Measurements from ENCODE around the gene PPP1R16B.

PPP1R16B gene

DNA sequence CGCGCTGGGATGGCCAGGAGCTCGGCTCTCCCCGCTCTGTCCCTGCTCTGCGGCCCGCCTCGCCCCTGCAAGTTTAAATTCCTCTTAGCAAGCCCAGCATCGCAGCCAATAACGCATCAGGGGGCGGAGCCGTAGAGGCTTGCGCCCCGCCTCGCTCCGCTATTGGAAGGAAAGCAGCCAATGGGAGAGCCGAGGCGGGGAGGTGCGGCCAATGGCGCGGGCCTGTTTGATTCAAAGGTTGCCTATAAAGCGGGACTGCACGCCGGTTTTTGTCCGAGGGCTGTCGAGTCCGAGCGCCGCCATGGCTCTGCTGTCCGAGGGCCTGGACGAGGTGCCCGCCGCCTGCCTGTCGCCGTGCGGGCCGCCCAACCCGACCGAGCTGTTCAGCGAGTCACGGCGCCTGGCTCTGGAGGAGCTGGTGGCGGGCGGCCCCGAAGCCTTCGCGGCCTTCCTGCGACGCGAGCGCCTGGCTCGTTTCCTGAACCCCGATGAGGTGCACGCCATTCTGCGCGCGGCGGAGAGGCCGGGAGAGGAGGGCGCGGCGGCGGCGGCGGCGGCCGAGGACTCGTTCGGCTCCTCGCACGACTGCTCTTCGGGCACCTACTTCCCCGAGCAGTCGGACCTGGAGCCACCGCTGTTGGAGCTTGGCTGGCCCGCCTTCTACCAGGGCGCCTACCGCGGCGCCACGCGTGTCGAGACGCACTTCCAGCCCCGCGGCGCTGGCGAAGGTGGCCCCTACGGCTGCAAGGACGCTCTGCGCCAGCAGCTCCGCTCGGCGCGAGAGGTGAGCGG, 120.8 kb downstream of the PPP1R16B start, which contains the start of gene FAM83D:
Gene FAM83D (plus strand): TSS at position 276 of the 792 bp plus-strand sequence. CDS start 26 bp downstream, at position 302.
- Histone ChIP-seq H3K79me2 (ENCODE audit: insufficient read depth, low read length) (peaks cover 48% of the 10 kb centered on the region), H3K4me3 (ENCODE audit: low read depth, low read length, poor library complexity, severe bottlenecking) (peak within 1 kb of the TSS; percentile 97), H3K27ac (ENCODE audit: low read depth, low read length, poor library complexity, severe bottlenecking) (peak within 1 kb of the TSS; percentile 68), H3K4me2 (ENCODE audit: low read length) (peak within 1 kb of the TSS; percentile 86), H3K9ac (ENCODE audit: low read length) (peak within 1 kb of the TSS; percentile 96), H2AFZ (ENCODE audit: low read length) (no peak within 1 kb of the TSS), H3K9me2 (ENCODE audit: low read depth, low read length) (no peaks in the 10 kb centered on the region), H3K27me3 (ENCODE audit: insufficient read depth, low read length) (no peaks in the 10 kb centered on the region), H3K9me3 (ENCODE audit: low read length) (no peaks in the 10 kb centered on the region), H3K4me1 (ENCODE audit: insufficient read depth, low read length, severe bottlenecking) (peaks cover 37% of the 10 kb centered on the region), H4K20me1 (ENCODE audit: insufficient read depth, low read length) (no peaks in the 10 kb centered on the region), H3F3A (ENCODE audit: insufficient read depth, low read length) (no peaks in the 10 kb centered on the region), H3K36me3 (ENCODE audit: insufficient read depth, low read length) (peaks cover 23% of the 10 kb centered on the region; the same call in 1 of the 2 replicates)
- no peak for TF ChIP-seq EZH2 (IDR thresholded peaks at IDR 0.05; ENCODE audit: borderline replicate concordance, low read length)
- TF ChIP-seq, protein P1, sequence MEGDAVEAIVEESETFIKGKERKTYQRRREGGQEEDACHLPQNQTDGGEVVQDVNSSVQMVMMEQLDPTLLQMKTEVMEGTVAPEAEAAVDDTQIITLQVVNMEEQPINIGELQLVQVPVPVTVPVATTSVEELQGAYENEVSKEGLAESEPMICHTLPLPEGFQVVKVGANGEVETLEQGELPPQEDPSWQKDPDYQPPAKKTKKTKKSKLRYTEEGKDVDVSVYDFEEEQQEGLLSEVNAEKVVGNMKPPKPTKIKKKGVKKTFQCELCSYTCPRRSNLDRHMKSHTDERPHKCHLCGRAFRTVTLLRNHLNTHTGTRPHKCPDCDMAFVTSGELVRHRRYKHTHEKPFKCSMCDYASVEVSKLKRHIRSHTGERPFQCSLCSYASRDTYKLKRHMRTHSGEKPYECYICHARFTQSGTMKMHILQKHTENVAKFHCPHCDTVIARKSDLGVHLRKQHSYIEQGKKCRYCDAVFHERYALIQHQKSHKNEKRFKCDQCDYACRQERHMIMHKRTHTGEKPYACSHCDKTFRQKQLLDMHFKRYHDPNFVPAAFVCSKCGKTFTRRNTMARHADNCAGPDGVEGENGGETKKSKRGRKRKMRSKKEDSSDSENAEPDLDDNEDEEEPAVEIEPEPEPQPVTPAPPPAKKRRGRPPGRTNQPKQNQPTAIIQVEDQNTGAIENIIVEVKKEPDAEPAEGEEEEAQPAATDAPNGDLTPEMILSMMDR (IDR thresholded peaks at IDR 0.05; ENCODE audit: low read length) = no peak

DNA sequence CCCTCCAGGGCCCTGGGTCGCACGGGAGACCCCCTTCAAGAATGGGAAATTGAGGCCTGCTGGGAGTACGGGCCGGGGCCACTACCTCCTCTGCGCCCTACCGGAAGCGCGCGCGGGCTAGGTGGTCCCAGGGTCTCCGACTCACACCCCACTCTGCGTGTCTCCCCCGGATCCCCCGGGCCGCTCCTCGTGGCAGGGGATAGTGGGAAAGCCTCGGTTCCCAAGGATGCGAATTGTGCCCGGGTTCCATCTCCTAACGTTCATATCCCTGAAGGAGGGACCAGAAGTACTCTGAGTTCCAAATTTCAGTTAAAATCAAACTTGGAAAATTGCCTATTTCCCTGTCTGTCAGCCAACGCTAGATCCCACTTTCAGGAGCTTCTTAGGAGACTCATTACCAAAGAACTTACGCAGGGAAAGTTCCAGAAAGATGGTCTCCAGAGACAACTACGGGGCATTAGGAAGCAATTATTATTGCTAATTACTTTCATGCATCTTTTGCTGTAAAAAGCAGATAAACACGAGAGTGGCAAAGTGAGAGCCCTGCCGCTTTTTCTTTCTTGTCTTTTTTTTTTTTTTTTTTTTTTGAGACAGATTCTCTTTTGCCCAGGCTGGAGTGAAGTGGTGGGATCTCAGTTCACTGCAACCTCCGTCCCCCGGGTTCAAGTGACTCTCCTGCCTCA, 121.6 kb downstream of the PPP1R16B start:
- Histone ChIP-seq H3F3A (ENCODE audit: insufficient read depth, low read length) (no peaks in the 10 kb centered on the region), H4K20me1 (ENCODE audit: insufficient read depth, low read length) (no peaks in the 10 kb centered on the region), H3K9me2 (ENCODE audit: low read depth, low read length) (no peaks in the 10 kb centered on the region), H3K4me1 (ENCODE audit: insufficient read depth, low read length, severe bottlenecking) (peaks cover 44% of the 10 kb centered on the region), H3K4me2 (ENCODE audit: low read length) (peak overlapping the region; percentile 86), H3K36me3 (ENCODE audit: insufficient read depth, low read length) (peaks cover 21% of the 10 kb centered on the region; the same call in 1 of the 2 replicates), H3K27me3 (ENCODE audit: insufficient read depth, low read length) (no peaks in the 10 kb centered on the region), H3K79me2 (ENCODE audit: insufficient read depth, low read length) (peaks cover 56% of the 10 kb centered on the region), H3K27ac (ENCODE audit: low read depth, low read length, poor library complexity, severe bottlenecking) (peak overlapping the region; percentile 68), H3K9me3 (ENCODE audit: low read length) (no peaks in the 10 kb centered on the region), H3K9ac (ENCODE audit: low read length) (peak overlapping the region; percentile 96), H3K4me3 (ENCODE audit: low read depth, low read length, poor library complexity, severe bottlenecking) (peak overlapping the region; percentile 97), H2AFZ (ENCODE audit: low read length) (no peak overlapping the region)
- TF ChIP-seq EZH2 (IDR thresholded peaks at IDR 0.05; ENCODE audit: borderline replicate concordance, low read length) = no peak
- TF ChIP-seq, protein P1 (IDR thresholded peaks at IDR 0.05; ENCODE audit: low read length) = no peak

DNA sequence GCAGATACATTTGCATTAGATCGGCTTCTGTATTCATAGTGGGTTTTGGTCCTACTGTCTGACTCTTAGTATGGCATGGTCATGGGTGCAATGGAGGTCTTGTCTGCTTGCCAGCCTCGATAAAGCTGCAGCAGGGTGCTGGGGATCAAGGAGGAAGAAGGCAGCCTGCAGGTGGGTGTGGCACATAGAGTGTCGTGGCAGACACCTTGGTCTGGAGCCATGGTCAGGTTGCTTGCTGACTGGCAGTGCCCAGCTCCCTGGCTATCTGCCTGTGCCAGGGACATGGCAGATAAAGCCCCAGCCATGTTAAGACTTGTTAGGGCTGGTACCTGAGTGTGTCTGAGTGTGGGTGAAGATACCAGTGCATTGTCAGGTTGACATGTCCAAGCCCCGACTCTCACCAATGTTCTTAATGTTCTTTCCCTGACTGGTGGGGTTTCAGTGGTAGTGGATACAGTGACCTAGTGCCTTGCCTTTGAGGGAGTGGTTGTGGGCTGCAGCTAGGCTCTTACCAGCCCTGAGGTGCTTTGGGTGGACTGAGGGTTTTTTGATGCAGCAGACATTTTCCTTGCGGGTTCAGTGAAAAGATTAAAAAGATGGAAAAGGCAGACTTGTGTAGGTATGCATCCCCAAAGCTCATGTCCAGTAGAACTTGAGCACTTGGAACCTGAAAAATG, 122.5 kb downstream of the PPP1R16B start:
- TF ChIP-seq, protein P1 (IDR thresholded peaks at IDR 0.05; ENCODE audit: low read length) = no peak
- TF ChIP-seq EZH2 (IDR thresholded peaks at IDR 0.05; ENCODE audit: borderline replicate concordance, low read length) = no peak
- H3K9ac ChIP-seq (ENCODE audit: low read length) = peak overlapping the region; percentile 96

More for the DNA sequence above, 122.5 kb downstream of the PPP1R16B start:
- Histone ChIP-seq H3K4me1 (ENCODE audit: insufficient read depth, low read length, severe bottlenecking) (peaks cover 54% of the 10 kb centered on the region), H4K20me1 (ENCODE audit: insufficient read depth, low read length) (no peaks in the 10 kb centered on the region), H3K27me3 (ENCODE audit: insufficient read depth, low read length) (no peaks in the 10 kb centered on the region), H2AFZ (ENCODE audit: low read length) (no peak overlapping the region), H3K4me3 (ENCODE audit: low read depth, low read length, poor library complexity, severe bottlenecking) (peak overlapping the region; percentile 97), H3K27ac (ENCODE audit: low read depth, low read length, poor library complexity, severe bottlenecking) (no peak overlapping the region), H3K79me2 (ENCODE audit: insufficient read depth, low read length) (peaks cover 65% of the 10 kb centered on the region), H3K36me3 (ENCODE audit: insufficient read depth, low read length) (peaks cover 21% of the 10 kb centered on the region; the same call in 1 of the 2 replicates), H3K9me3 (ENCODE audit: low read length) (no peaks in the 10 kb centered on the region), H3K4me2 (ENCODE audit: low read length) (peak overlapping the region; percentile 86), H3K9me2 (ENCODE audit: low read depth, low read length) (no peaks in the 10 kb centered on the region), H3F3A (ENCODE audit: insufficient read depth, low read length) (no peaks in the 10 kb centered on the region)

Data from OCI-LY1 (cell line).